Colonic mucosa (tissue), 4 donors: ENCODE results near the gene TINAG. TPM values are rescaled to one million over a fixed set of nuclear protein-coding genes. Genes with fewer than 3 reads are reported as not detected.

ENCODE experiments used
- DNase-seq: peaks from one replicate; pipeline ENCODE4 v3.0.0-alpha.2; 2020
- H3K27ac ChIP-seq: fragments of 200-600 bp; one replicate; pipeline ENCODE4 v1.8.0; 2021
- H3K27me3 ChIP-seq: fragments of 200-600 bp; one replicate; pipeline ENCODE4 v1.8.0; 2021
- H3K36me3 ChIP-seq: fragments of 200-600 bp; one replicate; pipeline ENCODE4 v1.8.0; 2021
- H3K4me1 ChIP-seq: fragments of 200-600 bp; one replicate; pipeline ENCODE4 v1.8.0; 2021; ENCODE audit warnings: mild to moderate bottlenecking
- H3K4me3 ChIP-seq: fragments of 200-600 bp; one replicate; pipeline ENCODE4 v1.8.0; 2021
- H3K9ac ChIP-seq, 2 donors: one replicate each; pipeline ENCODE4 v1.7.0; 2013; ENCODE audit warnings: control low read depth in 2 of 2, low read depth in 2 of 2, low read length in 2 of 2
- H3K9me3 ChIP-seq: fragments of 200-600 bp; one replicate; pipeline ENCODE4 v1.8.0; 2021
- intact Hi-C: fragments of 100-400 bp; cut with DNase I; formaldehyde crosslinking; loops from one replicate; pipeline ENCODE4 v1.14.1; 2022
- total RNA-seq, 2 donors: library from RNA; stranded (reverse); fragmentation: NEBNext Ultra II Directional in 1 of 2; extraction: Animal tissue kit (Norgen Biotek cat#: 25700) in 1 of 2; gene quantifications; one replicate each; pipeline ENCODE4 v1.2.1, GENCODE V29; 2021
- TF ChIP-seq, protein P1 (sequence below): fragments of 200-600 bp; IDR thresholded peaks from one replicate; pipeline ENCODE4 v1.8.0; 2022; ENCODE audit warnings: antibody characterized with exemption, mild to moderate bottlenecking
- donor health status: healthy.
- donor health status: DM: no; HTN: no; CAD: no.
- donor health status: DM: no; HTN: no; CAD: no.

Gene TINAG
- total RNA-seq, 2 donors from 2014 or later, result 25.1 to 45.2 TPM

DNA sequence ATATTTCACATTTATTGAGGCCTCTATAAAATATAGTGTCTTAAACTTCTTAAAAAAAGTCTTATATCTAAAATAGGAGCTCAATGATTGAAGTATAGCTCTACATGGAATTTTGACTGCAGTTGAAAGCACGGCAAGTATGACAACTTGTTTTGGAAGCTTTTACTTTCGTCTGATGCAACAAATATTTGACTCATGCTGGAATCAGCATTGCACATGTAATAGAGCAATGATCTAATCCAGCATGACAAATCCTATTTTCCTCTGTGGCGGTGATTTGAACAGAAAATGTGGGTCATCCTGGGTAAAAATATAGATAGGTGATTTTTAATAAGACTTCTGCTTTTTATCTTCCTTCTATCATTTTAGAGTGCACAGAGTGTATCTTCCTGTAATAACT, 111.6 kb downstream of the TINAG start:
- DNase-seq, result no peak
- H3K27ac ChIP-seq, result no peak overlapping the region
- TF ChIP-seq, protein P1, sequence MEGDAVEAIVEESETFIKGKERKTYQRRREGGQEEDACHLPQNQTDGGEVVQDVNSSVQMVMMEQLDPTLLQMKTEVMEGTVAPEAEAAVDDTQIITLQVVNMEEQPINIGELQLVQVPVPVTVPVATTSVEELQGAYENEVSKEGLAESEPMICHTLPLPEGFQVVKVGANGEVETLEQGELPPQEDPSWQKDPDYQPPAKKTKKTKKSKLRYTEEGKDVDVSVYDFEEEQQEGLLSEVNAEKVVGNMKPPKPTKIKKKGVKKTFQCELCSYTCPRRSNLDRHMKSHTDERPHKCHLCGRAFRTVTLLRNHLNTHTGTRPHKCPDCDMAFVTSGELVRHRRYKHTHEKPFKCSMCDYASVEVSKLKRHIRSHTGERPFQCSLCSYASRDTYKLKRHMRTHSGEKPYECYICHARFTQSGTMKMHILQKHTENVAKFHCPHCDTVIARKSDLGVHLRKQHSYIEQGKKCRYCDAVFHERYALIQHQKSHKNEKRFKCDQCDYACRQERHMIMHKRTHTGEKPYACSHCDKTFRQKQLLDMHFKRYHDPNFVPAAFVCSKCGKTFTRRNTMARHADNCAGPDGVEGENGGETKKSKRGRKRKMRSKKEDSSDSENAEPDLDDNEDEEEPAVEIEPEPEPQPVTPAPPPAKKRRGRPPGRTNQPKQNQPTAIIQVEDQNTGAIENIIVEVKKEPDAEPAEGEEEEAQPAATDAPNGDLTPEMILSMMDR, result no peak
- H3K36me3 ChIP-seq, result no peaks in the 10 kb centered on the region
- no peaks in the 10 kb centered on the region for H3K9me3 ChIP-seq
- H3K4me1 ChIP-seq, result no peaks in the 10 kb centered on the region
- intact Hi-C loops, result no loop called here
- no peak overlapping the region for H3K4me3 ChIP-seq
- H3K9ac ChIP-seq, result no peak overlapping the region
- H3K27me3 ChIP-seq, result no peaks in the 10 kb centered on the region

DNA sequence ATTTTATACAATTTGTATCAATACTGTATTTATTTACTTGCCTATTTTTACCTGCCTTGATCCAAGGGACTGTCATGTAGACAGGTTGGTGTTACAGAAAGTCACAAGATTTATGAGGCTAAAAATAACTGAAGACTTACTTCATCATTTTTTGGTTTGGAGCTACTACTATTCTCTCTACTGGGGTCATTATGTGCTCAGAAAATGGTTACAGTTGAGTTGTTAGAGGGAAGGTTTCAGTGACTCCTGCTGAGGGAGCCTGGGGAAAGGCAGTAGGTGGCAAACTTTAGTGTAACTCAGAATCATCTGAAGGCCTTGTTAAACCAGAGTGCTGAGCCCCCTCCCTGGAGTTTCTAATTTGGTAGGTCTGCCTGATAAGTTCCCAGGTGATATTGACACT, 118.8 kb downstream of the TINAG start:
- H3K9ac ChIP-seq, result no peak overlapping the region
- no peaks in the 10 kb centered on the region for H3K9me3 ChIP-seq
- H3K36me3 ChIP-seq, result no peaks in the 10 kb centered on the region
- H3K4me1 ChIP-seq, result no peaks in the 10 kb centered on the region
- H3K27me3 ChIP-seq, result no peaks in the 10 kb centered on the region
- H3K4me3 ChIP-seq, result no peak overlapping the region
- intact Hi-C loops, result no loop called here
- TF ChIP-seq, protein P1, result no peak
- H3K27ac ChIP-seq, result no peak overlapping the region
- DNase-seq, result no peak

DNA sequence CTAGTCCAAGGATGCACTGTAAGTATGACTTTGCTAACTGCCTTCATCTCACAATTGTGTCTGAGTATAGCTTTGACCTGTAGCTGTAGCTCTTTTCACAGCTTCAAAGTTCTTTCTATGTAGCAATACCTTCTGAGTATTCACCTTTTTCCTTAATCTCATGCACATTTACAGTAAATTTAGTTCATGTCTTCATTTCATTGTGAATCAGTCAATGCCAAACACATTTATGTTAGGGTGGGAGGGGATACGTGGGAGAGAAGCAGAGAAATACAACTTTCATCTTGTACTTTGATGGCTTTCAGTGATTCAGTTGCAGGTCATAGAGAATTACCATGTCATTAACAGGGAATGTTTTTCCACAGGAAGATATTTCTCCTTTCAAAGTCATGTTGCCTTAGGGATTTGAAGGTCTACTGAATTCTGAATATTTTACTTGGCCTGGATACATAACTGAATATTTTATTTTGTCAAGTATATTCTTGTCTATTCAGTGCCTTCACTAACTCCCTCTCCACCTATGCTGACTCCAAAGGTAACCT, 119.2 kb downstream of the TINAG start:
- Histone ChIP-seq H3K9me3 (no peaks in the 10 kb centered on the region), H3K4me1 (no peaks in the 10 kb centered on the region), H3K4me3 (no peak overlapping the region), H3K27me3 (no peaks in the 10 kb centered on the region), H3K36me3 (no peaks in the 10 kb centered on the region), H3K9ac (no peak overlapping the region), H3K27ac (no peak overlapping the region)
- intact Hi-C loops, result no loop called here
- TF ChIP-seq, protein P1, result no peak
- no peak for DNase-seq

DNA sequence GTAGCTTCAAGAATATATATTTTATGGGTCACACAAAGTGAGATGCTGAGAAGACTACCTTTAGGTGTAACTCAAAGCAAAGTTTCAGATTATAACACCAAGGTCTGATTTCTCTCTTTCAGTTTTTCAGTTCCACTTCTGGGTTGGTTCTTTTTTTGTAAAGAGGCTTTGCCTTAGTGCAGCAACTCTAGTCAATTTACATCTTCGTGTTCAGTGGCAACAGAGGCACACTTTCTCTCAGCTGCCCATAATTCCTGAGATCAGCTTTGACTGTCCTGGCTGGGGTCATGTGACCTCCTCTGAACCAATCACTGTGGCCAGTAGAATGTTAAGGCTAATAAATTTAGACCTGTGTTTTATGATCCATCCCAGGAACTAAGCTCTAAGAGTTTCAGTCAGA, 120.2 kb downstream of the TINAG start:
- intact Hi-C loops, result no loop called here
- no peak overlapping the region for H3K4me3 ChIP-seq
- TF ChIP-seq, protein P1, result no peak
- H3K9me3 ChIP-seq, result no peaks in the 10 kb centered on the region
- H3K9ac ChIP-seq, result no peak overlapping the region
- no peak overlapping the region for H3K27ac ChIP-seq
- no peaks in the 10 kb centered on the region for H3K27me3 ChIP-seq
- DNase-seq, result no peak
- H3K36me3 ChIP-seq, result no peaks in the 10 kb centered on the region
- no peaks in the 10 kb centered on the region for H3K4me1 ChIP-seq

DNA sequence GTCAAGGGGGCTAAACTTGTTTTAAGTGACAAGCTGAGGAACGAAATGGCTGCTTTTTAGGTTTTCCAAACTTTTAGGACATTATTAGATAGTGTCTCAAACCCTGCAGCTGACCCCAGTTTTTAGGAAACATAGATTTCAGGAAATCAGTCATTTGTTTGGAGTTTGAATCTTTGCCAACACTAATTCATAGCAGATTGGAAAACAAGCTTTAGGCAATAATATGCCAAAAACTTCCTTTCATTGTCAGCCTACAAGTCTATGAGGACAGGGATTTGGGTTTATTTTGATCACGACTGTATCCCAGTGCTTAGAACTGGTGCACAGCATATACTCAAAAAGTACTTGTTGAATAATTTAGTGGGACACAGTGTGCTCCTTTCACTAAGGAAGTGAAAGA, 123.2 kb downstream of the TINAG start:
- no peaks in the 10 kb centered on the region for H3K27me3 ChIP-seq
- no peak overlapping the region for H3K9ac ChIP-seq
- H3K4me3 ChIP-seq, result no peak overlapping the region
- intact Hi-C loops, result no loop called here
- no peak overlapping the region for H3K27ac ChIP-seq
- H3K36me3 ChIP-seq, result no peaks in the 10 kb centered on the region
- DNase-seq, result no peak
- H3K4me1 ChIP-seq, result no peaks in the 10 kb centered on the region
- TF ChIP-seq, protein P1, result no peak
- H3K9me3 ChIP-seq, result no peaks in the 10 kb centered on the region

Other genes with a start within 250 kb of the TINAG start
- gene MLIP, start 197.0 kb upstream of the TINAG start, total RNA-seq, result 1 to 10 TPM in 1 of 2 donors, under 1 TPM in 1; 0.42 to 1.2 TPM